Activated CD4-positive, alpha-beta memory T cell treated with anti-CD3 and anti-CD28 coated beads, Interleukin-2, amount 10 ng/mL, durations not matched to agents 7 days and 5 days (primary cell): ENCODE results near the gene HSP90AB1. TPM values are rescaled to one million over a fixed set of nuclear protein-coding genes. Genes with fewer than 3 reads are reported as not detected.

Experiments used
- CTCF ChIA-PET: fragments of 350-600 bp; sonication (Branson Sonifier 250); formaldehyde crosslinking; loops from one replicate; lab custom pipeline; 2021; ENCODE audit warnings: antibody characterized with exemption, inconsistent platforms; lab: Charles Lee
- POLR2A ChIA-PET: fragments of 350-600 bp; sonication (Branson Sonifier 250); formaldehyde crosslinking; loops from one replicate; lab custom pipeline; 2021; ENCODE audit warnings: antibody characterized with exemption; lab: Charles Lee
- DNase-seq: peaks from one replicate; pipeline ENCODE4 v3.0.0-alpha.2; 2020
- H3K27ac Mint-ChIP-seq: one replicate; pipeline ENCODE4 v1.8.0; 2021; ENCODE audit warnings: mild to moderate bottlenecking, mixed read lengths
- H3K27me3 Mint-ChIP-seq: one replicate; pipeline ENCODE4 v1.8.0; 2021; ENCODE audit warnings: mixed read lengths
- H3K36me3 Mint-ChIP-seq: one replicate; pipeline ENCODE4 v1.8.0; 2021; ENCODE audit warnings: low read depth, mixed read lengths
- H3K4me1 Mint-ChIP-seq: one replicate; pipeline ENCODE4 v1.8.0; 2021; ENCODE audit warnings: mixed read lengths
- H3K4me3 Mint-ChIP-seq: one replicate; pipeline ENCODE4 v1.8.0; 2021; ENCODE audit warnings: mild to moderate bottlenecking, mixed read lengths
- H3K9me3 Mint-ChIP-seq: one replicate; pipeline ENCODE4 v1.8.0; 2021; ENCODE audit warnings: mixed read lengths
- total RNA-seq, 2 experiments: library from RNA; stranded (reverse); gene quantifications; one replicate each; pipeline ENCODE4 v1.2.3, GENCODE V29; 2021

Gene HSP90AB1
- total RNA-seq, 2 experiments from 2014 or later: 478 to 479 TPM

- H3K9me3 Mint-ChIP-seq: no peaks in the 10 kb centered on the region
- POLR2A ChIA-PET: interaction anchor here (1.1 kb wide), 1 partner anchor 29 kb away, joined by 3 read pairs; the partner anchor contains the start of gene HSP90AB1
- CTCF ChIA-PET: no interaction called here
These were observed 29.4 kb upstream of the HSP90AB1 start for GRCh38 chr6:44217332-44218143.

GRCh38 chr6:44219053-44219814 is 27.7 kb upstream of the HSP90AB1 start:
- H3K27ac Mint-ChIP-seq: no peak overlapping the region
- peaks cover 18% of the 10 kb centered on the region for H3K27me3 Mint-ChIP-seq
- CTCF ChIA-PET: interaction anchor here (0.7 kb wide), 1 partner anchor 37 kb away, joined by 3 read pairs; no protein-coding TSS in a partner anchor
- POLR2A ChIA-PET: no interaction called here
- H3K4me1 Mint-ChIP-seq: peaks cover 31% of the 10 kb centered on the region
- no peak overlapping the region for H3K4me3 Mint-ChIP-seq
- H3K9me3 Mint-ChIP-seq: no peaks in the 10 kb centered on the region
- no peaks in the 10 kb centered on the region for H3K36me3 Mint-ChIP-seq
- DNase-seq: no peak

More at GRCh38 chr6:44217332-44218143, 29.4 kb upstream of the HSP90AB1 start:
- DNase-seq: no peak
- H3K27me3 Mint-ChIP-seq: peaks cover 22% of the 10 kb centered on the region
- no peak overlapping the region for H3K4me3 Mint-ChIP-seq
- H3K36me3 Mint-ChIP-seq: no peaks in the 10 kb centered on the region
- H3K27ac Mint-ChIP-seq: no peak overlapping the region
- peaks cover 21% of the 10 kb centered on the region for H3K4me1 Mint-ChIP-seq

GRCh38 chr6:44219815-44220784 is 26.8 kb upstream of the HSP90AB1 start:
- CTCF ChIA-PET: interaction anchor here (0.6 to 1.2 kb wide), 4 partner anchors 17 to 96 kb away, joined by 3 to 4 read pairs (median 3); no protein-coding TSS in a partner anchor
- peaks cover 17% of the 10 kb centered on the region for H3K27me3 Mint-ChIP-seq
- no peak for DNase-seq
- H3K4me1 Mint-ChIP-seq: peaks cover 40% of the 10 kb centered on the region
- POLR2A ChIA-PET: no interaction called here
- no peak overlapping the region for H3K27ac Mint-ChIP-seq
- H3K4me3 Mint-ChIP-seq: no peak overlapping the region
- no peaks in the 10 kb centered on the region for H3K36me3 Mint-ChIP-seq
- no peaks in the 10 kb centered on the region for H3K9me3 Mint-ChIP-seq

GRCh38 chr6:44220913-44221290 is 26.0 kb upstream of the HSP90AB1 start:
- H3K4me1 Mint-ChIP-seq: peaks cover 43% of the 10 kb centered on the region
- ChIA-PET CTCF (interaction anchor here (0.9 to 2.9 kb wide), 7 partner anchors 14 to 52 kb away, joined by 3 to 15 read pairs (median 4); partner anchors contain the start of gene SLC35B2), POLR2A (interaction anchor here (5.0 to 6.4 kb wide), 2 partner anchors 26 to 35 kb away, joined by 23 to 88 read pairs; partner anchors contain the start of genes HSP90AB1 and SLC35B2)

DNA sequence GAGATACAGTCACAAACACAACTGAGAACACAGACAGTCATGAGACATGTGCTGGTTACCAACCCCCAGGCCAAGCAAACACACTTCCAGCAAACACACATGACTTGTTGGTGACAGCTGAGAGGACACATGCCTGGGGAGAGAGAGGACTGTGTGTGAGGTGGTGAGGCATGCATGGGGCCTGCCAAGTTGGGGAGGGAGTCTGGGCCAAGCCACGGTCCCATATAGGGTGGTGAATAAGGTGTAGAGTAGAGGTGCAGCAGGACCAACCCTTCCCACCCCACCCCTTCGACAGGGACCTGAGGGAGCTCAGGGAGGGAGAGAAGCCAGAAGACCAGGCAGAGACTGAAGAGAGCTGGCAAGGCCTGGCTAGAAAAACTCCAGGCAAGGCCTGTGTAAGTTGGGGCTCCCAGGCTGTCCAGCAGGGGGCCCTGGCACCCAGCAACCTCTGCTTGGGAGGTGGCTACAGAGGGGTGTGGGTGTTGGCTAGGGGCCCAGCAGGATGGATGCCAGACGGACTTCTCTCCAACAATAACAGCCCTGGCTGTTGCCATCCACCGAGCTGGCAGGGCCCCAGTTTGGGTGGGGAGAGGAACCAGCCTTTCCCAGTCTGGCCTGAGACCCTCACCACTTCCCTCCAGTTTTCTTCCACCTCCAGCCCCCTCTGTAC is 25.5 kb upstream of the HSP90AB1 start:
- peaks cover 46% of the 10 kb centered on the region for H3K4me1 Mint-ChIP-seq
- H3K4me3 Mint-ChIP-seq: no peak overlapping the region
- H3K9me3 Mint-ChIP-seq: no peaks in the 10 kb centered on the region
- DNase-seq: peak; percentile 82
- CTCF ChIA-PET: interaction anchor here (0.7 to 2.9 kb wide), 8 partner anchors 14 to 52 kb away, joined by 3 to 15 read pairs (median 4); partner anchors contain the start of gene SLC35B2
- peaks cover 15% of the 10 kb centered on the region for H3K27me3 Mint-ChIP-seq
- POLR2A ChIA-PET: interaction anchor here (1.6 to 6.4 kb wide), 3 partner anchors 16 to 35 kb away, joined by 6 to 88 read pairs (median 23); partner anchors contain the start of genes HSP90AB1 and SLC35B2
- peak overlapping the region; percentile 3 for H3K27ac Mint-ChIP-seq
- no peaks in the 10 kb centered on the region for H3K36me3 Mint-ChIP-seq

More at GRCh38 chr6:44220913-44221290, 26.0 kb upstream of the HSP90AB1 start:
- Mint-ChIP-seq H3K36me3 (no peaks in the 10 kb centered on the region), H3K9me3 (no peaks in the 10 kb centered on the region), H3K27me3 (peaks cover 17% of the 10 kb centered on the region), H3K4me3 (no peak overlapping the region), H3K27ac (peak overlapping the region; percentile 3)
- no peak for DNase-seq

GRCh38 chr6:44221961-44222335 is 25.0 kb upstream of the HSP90AB1 start:
- Mint-ChIP-seq H3K27me3 (peaks cover 10% of the 10 kb centered on the region), H3K27ac (no peak overlapping the region), H3K9me3 (no peaks in the 10 kb centered on the region), H3K4me1 (peaks cover 46% of the 10 kb centered on the region), H3K4me3 (no peak overlapping the region), H3K36me3 (no peaks in the 10 kb centered on the region)
- CTCF ChIA-PET: interaction anchor here (0.7 to 2.9 kb wide), 6 partner anchors 13 to 53 kb away, joined by 3 to 15 read pairs (median 4); partner anchors contain the start of gene SLC35B2
- DNase-seq: no peak
- POLR2A ChIA-PET: interaction anchor here (1.6 to 6.4 kb wide), 3 partner anchors 16 to 34 kb away, joined by 6 to 88 read pairs (median 23); partner anchors contain the start of genes HSP90AB1 and SLC35B2

DNA sequence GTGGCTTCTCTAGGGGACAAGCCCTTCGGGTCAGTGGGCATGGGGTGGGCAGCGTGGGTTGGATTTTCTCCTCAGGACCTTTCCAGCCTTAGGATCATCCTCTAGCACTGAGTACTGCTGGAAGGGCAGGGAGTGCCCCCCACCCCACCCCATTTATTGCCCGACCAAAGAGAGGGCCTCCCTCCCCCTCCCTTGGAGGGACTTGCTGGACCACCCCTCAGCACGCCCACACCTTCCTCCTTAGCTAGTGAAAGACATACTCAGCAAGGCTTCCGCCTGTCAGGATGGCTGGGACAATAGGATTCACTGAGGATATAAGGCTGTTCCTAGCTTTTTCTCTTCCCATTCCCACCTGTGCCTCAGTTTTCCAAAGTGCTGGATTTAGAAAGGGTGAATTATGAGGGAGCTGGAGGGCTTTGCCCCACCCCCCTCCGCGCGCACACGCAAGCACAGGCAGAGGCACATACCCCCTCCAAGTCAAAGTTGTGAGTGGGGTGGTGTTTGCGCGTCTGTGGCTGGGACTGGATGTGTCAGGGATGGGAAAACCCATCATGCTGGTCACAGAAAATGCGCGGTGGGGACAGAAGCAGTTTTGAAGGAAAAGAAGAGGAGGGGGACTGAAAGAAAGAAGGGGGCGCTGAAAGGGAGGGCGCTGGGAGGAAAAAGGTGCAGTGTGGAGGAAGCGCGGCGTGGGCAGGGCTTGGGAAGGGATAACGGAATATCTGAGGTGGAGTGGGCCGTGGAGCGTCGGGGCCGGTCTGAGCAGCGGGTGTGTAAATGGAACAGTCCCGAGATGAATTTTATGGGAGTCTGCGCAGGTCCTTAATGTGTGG is 24.2 kb upstream of the HSP90AB1 start:
- DNase-seq: no peak
- Mint-ChIP-seq H3K27me3 (peaks cover 9% of the 10 kb centered on the region), H3K36me3 (no peaks in the 10 kb centered on the region), H3K27ac (no peak overlapping the region), H3K4me1 (peaks cover 46% of the 10 kb centered on the region), H3K9me3 (no peaks in the 10 kb centered on the region), H3K4me3 (peak overlapping the region; percentile 74)
- POLR2A ChIA-PET: interaction anchor here (0.6 to 6.4 kb wide), 7 partner anchors 13 to 42 kb away, joined by 3 to 88 read pairs (median 6); partner anchors contain the start of genes HSP90AB1 and SLC35B2
- CTCF ChIA-PET: interaction anchor here (0.9 to 4.2 kb wide), 6 partner anchors 13 to 33 kb away, joined by 3 to 27 read pairs (median 14); partner anchors contain the start of genes HSP90AB1 and SLC35B2

- CTCF ChIA-PET: interaction anchor here (0.9 to 4.2 kb wide), 9 partner anchors 12 to 41 kb away, joined by 3 to 27 read pairs (median 8); partner anchors contain the start of genes HSP90AB1 and SLC35B2
- peak; percentile 83 for DNase-seq
- Mint-ChIP-seq H3K9me3 (no peaks in the 10 kb centered on the region), H3K27me3 (peaks cover 4% of the 10 kb centered on the region), H3K4me3 (peak within 1 kb of the TSS; percentile 74), H3K36me3 (no peaks in the 10 kb centered on the region), H3K4me1 (peaks cover 43% of the 10 kb centered on the region), H3K27ac (peak within 1 kb of the TSS; percentile 4)
- POLR2A ChIA-PET: interaction anchor here (0.6 to 6.4 kb wide), 5 partner anchors 13 to 41 kb away, joined by 3 to 88 read pairs (median 23); partner anchors contain the start of genes HSP90AB1 and SLC35B2
These were observed 23.4 kb upstream of the HSP90AB1 start, which contains the start of gene SLC29A1 for GRCh38 chr6:44223319-44224028. Gene SLC29A1 (plus strand): TSS chr6:44223595. CDS start chr6:44227314, 3,719 bp downstream.

GRCh38 chr6:44224029-44224964 is 22.6 kb upstream of the HSP90AB1 start:
- no peaks in the 10 kb centered on the region for H3K36me3 Mint-ChIP-seq
- H3K27ac Mint-ChIP-seq: peak overlapping the region; percentile 4

More at GRCh38 chr6:44224029-44224964, 22.6 kb upstream of the HSP90AB1 start:
- CTCF ChIA-PET: interaction anchor here (0.7 to 4.2 kb wide), 13 partner anchors 11 to 81 kb away, joined by 3 to 27 read pairs (median 5); partner anchors contain the start of genes HSP90AB1 and SLC35B2
- H3K9me3 Mint-ChIP-seq: no peaks in the 10 kb centered on the region
- no peak for DNase-seq
- H3K27me3 Mint-ChIP-seq: no peaks in the 10 kb centered on the region
- peak overlapping the region; percentile 74 for H3K4me3 Mint-ChIP-seq
- H3K4me1 Mint-ChIP-seq: peaks cover 39% of the 10 kb centered on the region
- POLR2A ChIA-PET: interaction anchor here (0.8 to 6.4 kb wide), 8 partner anchors 12 to 595 kb away, joined by 4 to 88 read pairs (median 5); partner anchors contain the start of genes GTPBP2, HSP90AB1 and SLC35B2
